HPDE6-E6E7 (cell line): ENCODE data around the gene KLHL29.

Experiments
- DNase-seq: peaks from one replicate; pipeline ENCODE4 v3.0.0; 2011; ENCODE audit warnings: missing footprints; ENCODE audit errors: extremely low spot score

Gene KLHL29

GRCh38 chr2:23476786-23477185, 91.8 kb downstream of the KLHL29 start:
- no peak for DNase-seq

GRCh38 chr2:23477392-23477791, 92.4 kb downstream of the KLHL29 start:
- no peak for DNase-seq

GRCh38 chr2:23478087-23478932, 93.3 kb downstream of the KLHL29 start:
- DNase-seq = no peak

GRCh38 chr2:23478933-23479683, 94.1 kb downstream of the KLHL29 start:
- DNase-seq = no peak

GRCh38 chr2:23480957-23481797, 96.2 kb downstream of the KLHL29 start:
- DNase-seq = peak; percentile 67

- DNase-seq = no peak
Observed at GRCh38 chr2:23482188-23482587, 97.2 kb downstream of the KLHL29 start.

GRCh38 chr2:23482607-23483006, 97.6 kb downstream of the KLHL29 start:
- DNase-seq = no peak

- DNase-seq = no peak
Observed at GRCh38 chr2:23483791-23484190, 98.8 kb downstream of the KLHL29 start.

GRCh38 chr2:23484275-23484674, 99.3 kb downstream of the KLHL29 start:
- DNase-seq = no peak

GRCh38 chr2:23484767-23485166, 99.8 kb downstream of the KLHL29 start:
- no peak for DNase-seq

- no peak for DNase-seq
Observed at GRCh38 chr2:23485261-23485660, 100.3 kb downstream of the KLHL29 start.

GRCh38 chr2:23485841-23486683, 101.1 kb downstream of the KLHL29 start:
- no peak for DNase-seq

GRCh38 chr2:23486684-23487075, 101.7 kb downstream of the KLHL29 start:
- DNase-seq = no peak

- no peak for DNase-seq
Observed at GRCh38 chr2:23487735-23488492, 102.9 kb downstream of the KLHL29 start.

GRCh38 chr2:23488584-23488983, 103.6 kb downstream of the KLHL29 start:
- DNase-seq = no peak

- no peak for DNase-seq
Observed at GRCh38 chr2:23489471-23490322, 104.7 kb downstream of the KLHL29 start.

- no peak for DNase-seq
Observed at GRCh38 chr2:23491591-23492336, 106.8 kb downstream of the KLHL29 start.

GRCh38 chr2:23492337-23492675, 107.3 kb downstream of the KLHL29 start:
- DNase-seq = no peak

- peak; percentile 76 for DNase-seq
Observed at GRCh38 chr2:23492921-23493320, 107.9 kb downstream of the KLHL29 start.
